PFSK-1 (cell line): ENCODE data around the gene GDPD5.

Experiments used
- FOXP2 ChIP-seq: optimal IDR thresholded peaks from 2 replicates; pipeline ENCODE3; 2011; ENCODE audit warnings: borderline replicate concordance, control low read depth, inconsistent platforms; ENCODE audit not compliant: insufficient read depth; ENCODE audit errors: extremely low read length, extremely low read depth
- POLR2AphosphoS5 ChIP-seq: IDR thresholded peaks from 2 replicates; pipeline ENCODE4 v1.6.1; 2012; ENCODE audit warnings: low read depth, mild to moderate bottlenecking, control low read depth, low read length, moderate library complexity
- SIN3A ChIP-seq: IDR thresholded peaks from 2 replicates; pipeline ENCODE4 v1.6.1; 2012; ENCODE audit warnings: mild to moderate bottlenecking, low read length, moderate library complexity, borderline replicate concordance; ENCODE audit not compliant: insufficient read depth
- TAF1 ChIP-seq: IDR thresholded peaks from 2 replicates; pipeline ENCODE4 v1.6.1; 2012; ENCODE audit warnings: low read length, control low read depth, borderline replicate concordance; ENCODE audit not compliant: insufficient read depth
- TF ChIP-seq, protein P1 (sequence below), 2 experiments: IDR thresholded peaks; 2 replicates each; pipeline versions ENCODE4 v1.6.1 to v1.8.0; 2011 to 2012; ENCODE audit warnings: low read depth in 2 of 2, low read length in 2 of 2, control low read depth in 1 of 2, inconsistent platforms in 1 of 2, mild to moderate bottlenecking in 1 of 2, moderate library complexity in 1 of 2; ENCODE audit not compliant: insufficient read depth in 1 of 2

Gene GDPD5

DNA sequence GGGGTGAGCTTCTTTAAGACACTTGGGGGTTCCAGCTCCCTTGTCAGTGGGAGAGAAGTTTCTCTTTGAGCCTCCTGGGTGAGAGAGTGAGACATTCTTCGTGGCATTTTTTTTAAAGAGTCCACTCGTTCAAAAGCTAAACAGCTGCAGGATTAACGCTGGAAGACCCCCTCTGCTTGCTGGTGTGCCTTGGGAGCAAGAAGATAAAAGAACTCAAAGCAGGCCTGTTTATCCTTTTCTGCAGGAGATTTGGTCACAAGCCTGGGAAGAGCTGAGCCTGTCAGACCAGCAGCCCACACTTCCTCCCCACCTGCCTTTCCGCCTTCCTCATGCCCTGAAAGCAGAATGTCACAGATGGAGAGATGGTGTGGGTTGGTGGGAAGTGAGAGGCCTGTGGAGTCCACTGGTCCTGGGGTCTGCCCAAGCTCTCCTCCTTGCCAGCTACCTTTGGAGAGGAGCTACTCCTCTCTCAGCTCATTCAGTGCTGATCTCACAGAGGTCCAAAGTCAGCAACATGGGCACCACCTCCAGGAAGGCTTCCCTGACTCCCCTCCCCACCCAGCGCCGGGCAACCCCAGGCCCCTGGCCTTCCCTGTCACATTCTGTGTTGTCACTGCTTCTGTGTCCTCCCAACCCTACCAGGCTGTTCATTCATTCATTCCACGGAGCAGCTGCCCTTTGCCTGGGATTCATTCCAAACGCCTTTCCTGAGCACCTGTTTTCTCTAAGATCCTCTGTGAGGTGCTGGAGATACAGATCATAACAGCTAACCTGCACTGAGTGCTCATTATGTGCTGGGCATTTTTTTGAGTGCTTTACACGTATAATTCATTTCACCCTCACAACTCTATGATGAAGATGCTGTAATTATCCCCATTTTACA lies 6.7 kb downstream of the GDPD5 start:
- no peak for TF ChIP-seq POLR2AphosphoS5
- TF ChIP-seq SIN3A: no peak
- no peak for TF ChIP-seq TAF1
- no peak for TF ChIP-seq FOXP2
- TF ChIP-seq, protein P1, sequence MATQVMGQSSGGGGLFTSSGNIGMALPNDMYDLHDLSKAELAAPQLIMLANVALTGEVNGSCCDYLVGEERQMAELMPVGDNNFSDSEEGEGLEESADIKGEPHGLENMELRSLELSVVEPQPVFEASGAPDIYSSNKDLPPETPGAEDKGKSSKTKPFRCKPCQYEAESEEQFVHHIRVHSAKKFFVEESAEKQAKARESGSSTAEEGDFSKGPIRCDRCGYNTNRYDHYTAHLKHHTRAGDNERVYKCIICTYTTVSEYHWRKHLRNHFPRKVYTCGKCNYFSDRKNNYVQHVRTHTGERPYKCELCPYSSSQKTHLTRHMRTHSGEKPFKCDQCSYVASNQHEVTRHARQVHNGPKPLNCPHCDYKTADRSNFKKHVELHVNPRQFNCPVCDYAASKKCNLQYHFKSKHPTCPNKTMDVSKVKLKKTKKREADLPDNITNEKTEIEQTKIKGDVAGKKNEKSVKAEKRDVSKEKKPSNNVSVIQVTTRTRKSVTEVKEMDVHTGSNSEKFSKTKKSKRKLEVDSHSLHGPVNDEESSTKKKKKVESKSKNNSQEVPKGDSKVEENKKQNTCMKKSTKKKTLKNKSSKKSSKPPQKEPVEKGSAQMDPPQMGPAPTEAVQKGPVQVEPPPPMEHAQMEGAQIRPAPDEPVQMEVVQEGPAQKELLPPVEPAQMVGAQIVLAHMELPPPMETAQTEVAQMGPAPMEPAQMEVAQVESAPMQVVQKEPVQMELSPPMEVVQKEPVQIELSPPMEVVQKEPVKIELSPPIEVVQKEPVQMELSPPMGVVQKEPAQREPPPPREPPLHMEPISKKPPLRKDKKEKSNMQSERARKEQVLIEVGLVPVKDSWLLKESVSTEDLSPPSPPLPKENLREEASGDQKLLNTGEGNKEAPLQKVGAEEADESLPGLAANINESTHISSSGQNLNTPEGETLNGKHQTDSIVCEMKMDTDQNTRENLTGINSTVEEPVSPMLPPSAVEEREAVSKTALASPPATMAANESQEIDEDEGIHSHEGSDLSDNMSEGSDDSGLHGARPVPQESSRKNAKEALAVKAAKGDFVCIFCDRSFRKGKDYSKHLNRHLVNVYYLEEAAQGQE (IDR thresholded peaks at IDR 0.05; ENCODE audit: insufficient read depth in 1 of 2, low read depth in 2 of 2, low read length in 2 of 2): no peak

GRCh38 chr11:75518204-75518549 lies 7.6 kb downstream of the GDPD5 start:
- TF ChIP-seq POLR2AphosphoS5 (no peak), SIN3A (no peak), TAF1 (no peak), FOXP2 (no peak)
- TF ChIP-seq, protein P1 (IDR thresholded peaks at IDR 0.05; ENCODE audit: insufficient read depth in 1 of 2, low read depth in 2 of 2, low read length in 2 of 2): no peak

DNA sequence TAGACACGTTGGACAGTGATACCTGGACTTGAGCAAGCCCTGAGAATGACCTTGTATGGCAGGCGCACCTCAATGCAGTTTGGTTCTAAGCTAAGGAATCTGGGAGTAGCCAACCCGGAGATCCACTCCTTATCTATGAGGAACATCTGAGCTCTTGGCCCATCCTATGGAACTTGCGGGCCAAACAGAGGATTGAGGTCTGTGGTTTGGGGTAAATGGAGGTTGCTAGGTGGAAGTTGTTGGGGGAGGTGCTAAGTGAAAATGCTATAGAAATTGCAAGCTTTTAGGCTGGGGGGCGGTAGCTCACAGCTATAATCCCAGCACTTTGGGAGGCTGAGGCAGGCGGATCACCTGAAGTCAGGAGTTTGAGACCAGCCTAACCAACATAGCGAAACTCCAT lies 8.9 kb downstream of the GDPD5 start:
- TF ChIP-seq, protein P1 (IDR thresholded peaks at IDR 0.05; ENCODE audit: insufficient read depth in 1 of 2, low read depth in 2 of 2, low read length in 2 of 2): no peak
- no peak for TF ChIP-seq FOXP2
- no peak for TF ChIP-seq SIN3A
- no peak for TF ChIP-seq POLR2AphosphoS5
- no peak for TF ChIP-seq TAF1

GRCh38 chr11:75516140-75516539 lies 9.6 kb downstream of the GDPD5 start:
- TF ChIP-seq TAF1: no peak
- TF ChIP-seq, protein P1 (IDR thresholded peaks at IDR 0.05; ENCODE audit: insufficient read depth in 1 of 2, low read depth in 2 of 2, low read length in 2 of 2): no peak
- TF ChIP-seq SIN3A: no peak
- TF ChIP-seq FOXP2: no peak
- TF ChIP-seq POLR2AphosphoS5: no peak
